ENCODE results near the gene ANK2.

The ANK2 gene

GRCh38 chr4:113404167-113404571, 354.7 kb downstream of the ANK2 start:
- no peaks in the 10 kb centered on the region for H3K9me3 ChIP-seq (ENCODE audit: low read length)
- no peaks in the 10 kb centered on the region for H3F3A ChIP-seq (ENCODE audit: insufficient read depth, low read length)
- H3K36me3 ChIP-seq (ENCODE audit: insufficient read depth, low read length): no peaks in the 10 kb centered on the region
- TF ChIP-seq, protein P1, sequence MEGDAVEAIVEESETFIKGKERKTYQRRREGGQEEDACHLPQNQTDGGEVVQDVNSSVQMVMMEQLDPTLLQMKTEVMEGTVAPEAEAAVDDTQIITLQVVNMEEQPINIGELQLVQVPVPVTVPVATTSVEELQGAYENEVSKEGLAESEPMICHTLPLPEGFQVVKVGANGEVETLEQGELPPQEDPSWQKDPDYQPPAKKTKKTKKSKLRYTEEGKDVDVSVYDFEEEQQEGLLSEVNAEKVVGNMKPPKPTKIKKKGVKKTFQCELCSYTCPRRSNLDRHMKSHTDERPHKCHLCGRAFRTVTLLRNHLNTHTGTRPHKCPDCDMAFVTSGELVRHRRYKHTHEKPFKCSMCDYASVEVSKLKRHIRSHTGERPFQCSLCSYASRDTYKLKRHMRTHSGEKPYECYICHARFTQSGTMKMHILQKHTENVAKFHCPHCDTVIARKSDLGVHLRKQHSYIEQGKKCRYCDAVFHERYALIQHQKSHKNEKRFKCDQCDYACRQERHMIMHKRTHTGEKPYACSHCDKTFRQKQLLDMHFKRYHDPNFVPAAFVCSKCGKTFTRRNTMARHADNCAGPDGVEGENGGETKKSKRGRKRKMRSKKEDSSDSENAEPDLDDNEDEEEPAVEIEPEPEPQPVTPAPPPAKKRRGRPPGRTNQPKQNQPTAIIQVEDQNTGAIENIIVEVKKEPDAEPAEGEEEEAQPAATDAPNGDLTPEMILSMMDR (IDR thresholded peaks at IDR 0.05; ENCODE audit: low read length): no peak
- no peak for TF ChIP-seq EZH2 (IDR thresholded peaks at IDR 0.05; ENCODE audit: borderline replicate concordance, low read length)
- no peak overlapping the region for H3K4me3 ChIP-seq (ENCODE audit: low read depth, low read length, poor library complexity, severe bottlenecking)
- H3K27ac ChIP-seq (ENCODE audit: low read depth, low read length, poor library complexity, severe bottlenecking): no peak overlapping the region
- H3K9ac ChIP-seq (ENCODE audit: low read length): no peak overlapping the region
- H4K20me1 ChIP-seq (ENCODE audit: insufficient read depth, low read length): no peaks in the 10 kb centered on the region
- H3K79me2 ChIP-seq (ENCODE audit: insufficient read depth, low read length): no peaks in the 10 kb centered on the region
- H2AFZ ChIP-seq (ENCODE audit: low read length): no peak overlapping the region
- H3K4me2 ChIP-seq (ENCODE audit: low read length): no peak overlapping the region
- no peaks in the 10 kb centered on the region for H3K9me2 ChIP-seq (ENCODE audit: low read depth, low read length)
- no peaks in the 10 kb centered on the region for H3K4me1 ChIP-seq (ENCODE audit: insufficient read depth, low read length, severe bottlenecking)
- H3K27me3 ChIP-seq (ENCODE audit: insufficient read depth, low read length): no peaks in the 10 kb centered on the region

GRCh38 chr4:113404841-113405240, 355.4 kb downstream of the ANK2 start:
- Histone ChIP-seq H3K9me2 (ENCODE audit: low read depth, low read length) (no peaks in the 10 kb centered on the region), H3K9ac (ENCODE audit: low read length) (no peak overlapping the region), H3K36me3 (ENCODE audit: insufficient read depth, low read length) (no peaks in the 10 kb centered on the region), H3F3A (ENCODE audit: insufficient read depth, low read length) (no peaks in the 10 kb centered on the region), H3K27me3 (ENCODE audit: insufficient read depth, low read length) (no peaks in the 10 kb centered on the region), H3K79me2 (ENCODE audit: insufficient read depth, low read length) (no peaks in the 10 kb centered on the region), H3K4me1 (ENCODE audit: insufficient read depth, low read length, severe bottlenecking) (no peaks in the 10 kb centered on the region), H4K20me1 (ENCODE audit: insufficient read depth, low read length) (no peaks in the 10 kb centered on the region), H3K9me3 (ENCODE audit: low read length) (no peaks in the 10 kb centered on the region), H2AFZ (ENCODE audit: low read length) (no peak overlapping the region), H3K4me2 (ENCODE audit: low read length) (no peak overlapping the region), H3K27ac (ENCODE audit: low read depth, low read length, poor library complexity, severe bottlenecking) (no peak overlapping the region), H3K4me3 (ENCODE audit: low read depth, low read length, poor library complexity, severe bottlenecking) (no peak overlapping the region)
- TF ChIP-seq, protein P1 (IDR thresholded peaks at IDR 0.05; ENCODE audit: low read length): no peak
- TF ChIP-seq EZH2 (IDR thresholded peaks at IDR 0.05; ENCODE audit: borderline replicate concordance, low read length): no peak

DNA sequence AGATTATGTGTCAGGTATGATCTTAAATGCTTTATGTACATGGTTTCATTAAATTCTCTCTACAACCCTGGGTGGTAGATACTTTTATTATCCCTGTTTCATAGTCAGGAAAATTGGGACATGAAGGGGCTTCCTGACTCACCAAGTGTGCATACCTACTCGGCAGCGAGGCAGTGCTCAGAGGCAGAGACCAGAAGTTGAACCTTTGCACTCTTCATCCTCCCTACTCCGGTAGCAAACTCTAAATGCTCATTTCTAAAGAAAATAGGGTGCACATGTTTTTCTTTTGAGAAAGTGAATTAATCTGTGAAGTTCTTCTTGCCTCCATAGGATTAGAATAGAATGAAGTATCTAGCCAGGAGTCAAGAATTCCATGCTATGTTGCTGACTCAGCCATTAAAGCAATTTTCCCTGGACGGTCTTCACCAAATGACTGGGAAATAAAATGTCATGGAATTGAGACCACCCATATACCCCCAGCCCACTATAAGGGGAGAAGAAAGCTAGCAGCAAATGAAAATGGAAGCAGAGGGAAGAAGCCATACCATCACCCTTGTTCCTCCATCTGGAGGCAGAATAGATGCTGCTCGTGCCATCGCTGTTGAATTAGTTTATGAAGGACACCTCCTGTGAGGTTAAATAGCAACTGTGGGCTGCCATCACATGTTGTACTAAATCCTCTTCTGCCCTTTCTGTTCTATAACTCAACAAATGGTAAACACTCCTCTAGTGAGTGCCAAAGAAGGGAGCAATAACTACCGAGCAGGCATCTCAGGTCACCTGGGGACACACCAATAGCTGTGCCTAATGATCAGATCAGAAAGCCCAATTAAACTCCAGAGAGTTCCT, 356.6 kb downstream of the ANK2 start:
- H3K36me3 ChIP-seq (ENCODE audit: insufficient read depth, low read length): no peaks in the 10 kb centered on the region
- no peak overlapping the region for H3K27ac ChIP-seq (ENCODE audit: low read depth, low read length, poor library complexity, severe bottlenecking)
- H2AFZ ChIP-seq (ENCODE audit: low read length): no peak overlapping the region
- H4K20me1 ChIP-seq (ENCODE audit: insufficient read depth, low read length): no peaks in the 10 kb centered on the region
- no peaks in the 10 kb centered on the region for H3K9me3 ChIP-seq (ENCODE audit: low read length)
- H3K4me3 ChIP-seq (ENCODE audit: low read depth, low read length, poor library complexity, severe bottlenecking): no peak overlapping the region
- no peak overlapping the region for H3K9ac ChIP-seq (ENCODE audit: low read length)
- H3K4me1 ChIP-seq (ENCODE audit: insufficient read depth, low read length, severe bottlenecking): no peaks in the 10 kb centered on the region
- H3K9me2 ChIP-seq (ENCODE audit: low read depth, low read length): no peaks in the 10 kb centered on the region
- no peaks in the 10 kb centered on the region for H3K79me2 ChIP-seq (ENCODE audit: insufficient read depth, low read length)
- no peak overlapping the region for H3K4me2 ChIP-seq (ENCODE audit: low read length)
- TF ChIP-seq, protein P1 (IDR thresholded peaks at IDR 0.05; ENCODE audit: low read length): no peak
- TF ChIP-seq EZH2 (IDR thresholded peaks at IDR 0.05; ENCODE audit: borderline replicate concordance, low read length): no peak
- no peaks in the 10 kb centered on the region for H3K27me3 ChIP-seq (ENCODE audit: insufficient read depth, low read length)
- H3F3A ChIP-seq (ENCODE audit: insufficient read depth, low read length): no peaks in the 10 kb centered on the region

Measured in OCI-LY1 (cell line).